HG02884 (cell line): ENCODE measurements around the gene VANGL2.

ENCODE experiments used
- ATAC-seq: cut with Tn5 transposase; IDR thresholded peaks from one replicate; pipeline ENCODE4 v1.9.1; 2021; ENCODE audit warnings: mild to moderate bottlenecking, moderate library complexity; ENCODE audit not compliant: unreplicated experiment

The VANGL2 gene

GRCh38 chr1:160400223-160400645, at the start of gene VANGL2:
Gene VANGL2 (plus strand): TSS chr1:160400564. CDS start chr1:160415838, 15,274 bp downstream.
- no peak for ATAC-seq

- ATAC-seq = no peak
These were observed 48.7 kb upstream of the VANGL2 start for GRCh38 chr1:160351629-160352028.

GRCh38 chr1:160352555-160352954, 47.8 kb upstream of the VANGL2 start:
- ATAC-seq = no peak

GRCh38 chr1:160353223-160353622, 47.1 kb upstream of the VANGL2 start:
- no peak for ATAC-seq

- ATAC-seq = no peak
These were observed 45.9 kb upstream of the VANGL2 start for GRCh38 chr1:160354388-160354985.

- no peak for ATAC-seq
These were observed 42.9 kb upstream of the VANGL2 start for GRCh38 chr1:160357286-160358002.

GRCh38 chr1:160358073-160358472, 42.3 kb upstream of the VANGL2 start:
- ATAC-seq = no peak

- ATAC-seq = no peak
These were observed 40.7 kb upstream of the VANGL2 start for GRCh38 chr1:160359559-160360226.

GRCh38 chr1:160360227-160360695, 40.1 kb upstream of the VANGL2 start:
- ATAC-seq = no peak

- ATAC-seq = no peak
These were observed 39.2 kb upstream of the VANGL2 start for GRCh38 chr1:160361199-160361598.

GRCh38 chr1:160361814-160362167, 38.6 kb upstream of the VANGL2 start:
- no peak for ATAC-seq

GRCh38 chr1:160362168-160362957, 38.0 kb upstream of the VANGL2 start:
- no peak for ATAC-seq

GRCh38 chr1:160363010-160363409, 37.4 kb upstream of the VANGL2 start:
- no peak for ATAC-seq

- ATAC-seq = no peak
These were observed 36.2 kb upstream of the VANGL2 start for GRCh38 chr1:160363951-160364735.

- ATAC-seq = no peak
These were observed 35.0 kb upstream of the VANGL2 start for GRCh38 chr1:160365325-160365724.

- no peak for ATAC-seq
These were observed 33.4 kb upstream of the VANGL2 start, which contains the start of gene NHLH1 for GRCh38 chr1:160366731-160367515. Gene NHLH1 (plus strand): TSS chr1:160367071. CDS start chr1:160370732, 3,661 bp downstream.

- ATAC-seq = no peak
These were observed 32.9 kb upstream of the VANGL2 start for GRCh38 chr1:160367516-160367900.

GRCh38 chr1:160367934-160368923, 32.1 kb upstream of the VANGL2 start:
- no peak for ATAC-seq
